C4-2B (cell line): Measurements from ENCODE around the gene SRSF5.

Experiments used
- ZFX ChIP-seq: fragments of 450-650 bp; IDR thresholded peaks from 2 replicates; pipeline ENCODE4 v1.6.1; 2017
- TF ChIP-seq, protein P1 (sequence below): fragments of 450-650 bp; conservative IDR thresholded peaks from 2 replicates; pipeline ENCODE4 v1.5.1; 2017; ENCODE audit warnings: mild to moderate bottlenecking

DNA sequence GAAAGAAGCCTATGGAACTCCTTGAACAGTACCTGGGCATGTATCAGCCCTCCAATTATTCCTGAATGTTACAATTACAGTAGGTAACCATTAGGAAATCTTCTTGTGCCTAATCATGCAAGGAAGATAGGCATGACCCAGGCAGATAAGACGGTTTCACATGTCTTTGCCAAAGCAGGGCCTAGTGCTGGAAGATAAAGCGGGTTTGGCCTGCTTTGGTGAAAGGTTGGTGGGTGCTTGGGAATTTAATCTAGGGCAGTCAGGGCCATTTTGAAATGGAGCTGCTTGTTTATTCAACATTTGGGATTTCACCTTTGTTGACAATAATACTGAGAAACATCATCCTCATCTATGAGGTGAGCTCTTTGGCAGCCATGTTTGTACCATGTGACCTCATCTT is 12.5 kb upstream of the SRSF5 start:
- TF ChIP-seq, protein P1, sequence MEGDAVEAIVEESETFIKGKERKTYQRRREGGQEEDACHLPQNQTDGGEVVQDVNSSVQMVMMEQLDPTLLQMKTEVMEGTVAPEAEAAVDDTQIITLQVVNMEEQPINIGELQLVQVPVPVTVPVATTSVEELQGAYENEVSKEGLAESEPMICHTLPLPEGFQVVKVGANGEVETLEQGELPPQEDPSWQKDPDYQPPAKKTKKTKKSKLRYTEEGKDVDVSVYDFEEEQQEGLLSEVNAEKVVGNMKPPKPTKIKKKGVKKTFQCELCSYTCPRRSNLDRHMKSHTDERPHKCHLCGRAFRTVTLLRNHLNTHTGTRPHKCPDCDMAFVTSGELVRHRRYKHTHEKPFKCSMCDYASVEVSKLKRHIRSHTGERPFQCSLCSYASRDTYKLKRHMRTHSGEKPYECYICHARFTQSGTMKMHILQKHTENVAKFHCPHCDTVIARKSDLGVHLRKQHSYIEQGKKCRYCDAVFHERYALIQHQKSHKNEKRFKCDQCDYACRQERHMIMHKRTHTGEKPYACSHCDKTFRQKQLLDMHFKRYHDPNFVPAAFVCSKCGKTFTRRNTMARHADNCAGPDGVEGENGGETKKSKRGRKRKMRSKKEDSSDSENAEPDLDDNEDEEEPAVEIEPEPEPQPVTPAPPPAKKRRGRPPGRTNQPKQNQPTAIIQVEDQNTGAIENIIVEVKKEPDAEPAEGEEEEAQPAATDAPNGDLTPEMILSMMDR = no peak
- no peak for TF ChIP-seq ZFX
